ENCODE data around the gene RAB8A. TPM values are rescaled to one million over a fixed set of nuclear protein-coding genes. Genes with fewer than 3 reads are reported as not detected.

Gene RAB8A
- total RNA-seq, 4 donors from 2014 or later = 22.3 to 102 (median 67.9) TPM

DNA sequence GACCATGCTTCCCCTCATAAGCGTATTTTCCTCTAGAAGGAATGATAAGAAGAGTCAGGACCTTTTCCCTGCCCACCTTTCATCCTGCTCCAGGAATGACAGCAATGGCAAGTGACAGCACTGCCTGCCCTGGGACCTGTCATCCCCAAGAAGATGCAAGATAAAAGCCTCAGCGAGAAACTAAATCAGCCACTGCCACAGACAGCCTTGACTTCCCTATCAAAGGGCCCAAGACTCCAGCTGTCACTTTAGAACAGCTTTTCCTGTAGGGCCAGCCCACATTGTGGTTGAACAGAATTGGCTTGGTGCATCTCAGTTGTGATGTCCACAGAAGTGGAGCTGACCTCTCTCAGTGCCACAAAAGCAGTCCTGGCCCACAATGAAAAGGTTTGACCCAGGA, 1.1 kb downstream of the RAB8A start:
- Histone ChIP-seq H3K4me3 (peak overlapping the region in 3 of 4 donors; percentile 80 to 98 (median 94)), H3K27ac (peak overlapping the region; percentile 93 to 97 (median 96)), H3K36me3 (no peaks in the 10 kb centered on the region), H3K27me3 (no peaks in the 10 kb centered on the region), H3K4me1 (peaks cover 34 to 56% (median 42%) of the 10 kb centered on the region in 4 donors), H3K9me3 (no peaks in the 10 kb centered on the region)
- intact Hi-C loops (cut with DNase I; ENCODE audit: low total_unique reads) = no loop called here
- no peak for DNase-seq
- TF ChIP-seq, protein P1, sequence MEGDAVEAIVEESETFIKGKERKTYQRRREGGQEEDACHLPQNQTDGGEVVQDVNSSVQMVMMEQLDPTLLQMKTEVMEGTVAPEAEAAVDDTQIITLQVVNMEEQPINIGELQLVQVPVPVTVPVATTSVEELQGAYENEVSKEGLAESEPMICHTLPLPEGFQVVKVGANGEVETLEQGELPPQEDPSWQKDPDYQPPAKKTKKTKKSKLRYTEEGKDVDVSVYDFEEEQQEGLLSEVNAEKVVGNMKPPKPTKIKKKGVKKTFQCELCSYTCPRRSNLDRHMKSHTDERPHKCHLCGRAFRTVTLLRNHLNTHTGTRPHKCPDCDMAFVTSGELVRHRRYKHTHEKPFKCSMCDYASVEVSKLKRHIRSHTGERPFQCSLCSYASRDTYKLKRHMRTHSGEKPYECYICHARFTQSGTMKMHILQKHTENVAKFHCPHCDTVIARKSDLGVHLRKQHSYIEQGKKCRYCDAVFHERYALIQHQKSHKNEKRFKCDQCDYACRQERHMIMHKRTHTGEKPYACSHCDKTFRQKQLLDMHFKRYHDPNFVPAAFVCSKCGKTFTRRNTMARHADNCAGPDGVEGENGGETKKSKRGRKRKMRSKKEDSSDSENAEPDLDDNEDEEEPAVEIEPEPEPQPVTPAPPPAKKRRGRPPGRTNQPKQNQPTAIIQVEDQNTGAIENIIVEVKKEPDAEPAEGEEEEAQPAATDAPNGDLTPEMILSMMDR (IDR thresholded peaks at IDR 0.05) = no peak
- TF ChIP-seq POLR2A (IDR thresholded peaks at IDR 0.05) (no peak), EP300 (IDR thresholded peaks at IDR 0.05; ENCODE audit: low read depth) (no peak), POLR2AphosphoS5 (IDR thresholded peaks at IDR 0.05) (no peak)
- WGBS, 2 donors (ENCODE audit: low coverage in 1 of 2) = 20% methylated on average over 2 of the region's 2 CpGs; no CpG with 5 or more reads in 1 of the 2 donors
- in situ Hi-C loops (cut with MboI; ENCODE audit: low pct_ligation_motif_present in 1 of 4, low pct_unique_long_range_greater_than_20kb in 1 of 4, low sequenced_read_pairs in 3 of 4) = no loop called here

DNA sequence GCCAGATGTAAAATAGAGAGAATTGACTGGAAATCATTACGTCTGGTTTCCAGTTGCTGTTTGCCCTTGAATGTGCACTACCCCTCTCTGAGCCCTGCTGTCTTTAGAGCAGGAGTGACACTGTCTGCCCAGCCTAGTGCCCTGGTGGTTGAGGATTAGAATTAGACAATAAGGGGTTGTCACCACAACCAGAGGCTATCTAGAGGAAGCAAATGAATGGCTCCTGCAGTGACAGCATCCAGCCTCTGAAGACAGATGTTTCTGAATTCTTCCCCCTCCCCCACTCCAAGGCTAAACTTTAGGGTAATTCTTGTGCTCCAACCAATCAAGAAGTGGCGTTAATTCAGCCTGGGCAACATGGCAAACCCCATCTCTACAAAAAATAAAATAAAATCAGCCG, 2.0 kb downstream of the RAB8A start:
- WGBS, 2 donors (ENCODE audit: low coverage in 1 of 2) = 66 to 78% methylated on average over 2 to 3 of the region's 3 CpGs
- H3K36me3 ChIP-seq = peaks cover 0 to 8% (median 0%) of the 10 kb centered on the region in 4 donors
- no peaks in the 10 kb centered on the region for H3K9me3 ChIP-seq
- no peaks in the 10 kb centered on the region for H3K27me3 ChIP-seq
- no peak overlapping the region for H3K4me3 ChIP-seq
- TF ChIP-seq, protein P1 (IDR thresholded peaks at IDR 0.05) = no peak
- TF ChIP-seq POLR2A (IDR thresholded peaks at IDR 0.05) (no peak), EP300 (IDR thresholded peaks at IDR 0.05; ENCODE audit: low read depth) (no peak), POLR2AphosphoS5 (IDR thresholded peaks at IDR 0.05) (no peak)
- in situ Hi-C loops (cut with MboI; ENCODE audit: low pct_ligation_motif_present in 1 of 4, low pct_unique_long_range_greater_than_20kb in 1 of 4, low sequenced_read_pairs in 3 of 4) (no loop called here), intact Hi-C loops (cut with DNase I; ENCODE audit: low total_unique reads) (no loop called here)
- H3K4me1 ChIP-seq = peaks cover 38 to 65% (median 42%) of the 10 kb centered on the region in 4 donors
- H3K27ac ChIP-seq = peak overlapping the region in 3 of 4 donors; percentile 40 to 54 (median 52)
- DNase-seq = no peak

DNA sequence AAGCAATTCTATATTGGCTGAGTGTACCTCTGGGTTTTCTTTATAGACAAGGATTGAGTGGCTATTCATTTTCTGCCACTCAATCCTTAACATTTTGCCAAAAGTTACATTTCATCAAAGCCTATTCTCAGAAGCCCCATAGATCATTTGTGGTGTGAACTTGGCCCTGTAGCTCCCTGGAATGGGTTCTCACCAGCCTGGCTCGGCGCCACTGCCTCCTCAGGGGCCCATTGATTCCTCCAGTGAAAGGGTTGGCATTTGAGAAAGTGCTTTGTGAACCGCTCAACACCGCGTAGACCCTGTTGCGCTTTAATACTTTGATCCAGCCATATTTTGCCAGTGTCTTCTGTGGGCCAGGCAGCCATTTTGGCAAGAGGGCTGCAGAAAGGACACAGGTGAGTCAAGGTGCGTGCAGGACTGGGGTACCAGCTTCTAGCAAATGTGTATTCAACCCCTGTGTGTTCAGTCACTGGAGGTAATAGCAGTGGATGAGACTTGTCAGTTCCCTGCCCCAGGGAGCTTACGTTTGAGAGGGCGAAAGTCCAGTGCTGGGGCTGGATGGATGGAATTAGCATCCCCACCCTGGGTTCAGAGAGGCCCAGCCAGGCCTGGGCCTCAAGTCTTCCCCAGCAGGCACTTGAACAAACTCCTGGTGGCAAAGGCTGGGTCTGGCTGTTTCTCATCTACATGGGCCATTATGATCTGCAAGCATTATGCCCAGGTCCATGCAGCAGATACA, 3.8 kb downstream of the RAB8A start:
- Histone ChIP-seq H3K9me3 (no peaks in the 10 kb centered on the region), H3K4me3 (no peak overlapping the region), H3K4me1 (peaks cover 38 to 79% (median 46%) of the 10 kb centered on the region in 4 donors), H3K27ac (peak overlapping the region; percentile 42 to 54 (median 50)), H3K27me3 (no peaks in the 10 kb centered on the region), H3K36me3 (peaks cover 0 to 12% (median 0%) of the 10 kb centered on the region in 4 donors)
- 89 to 100% methylated on average over 1 to 9 of the region's 9 CpGs for WGBS, 2 donors (ENCODE audit: low coverage in 1 of 2)
- DNase-seq = peak; percentile 51
- TF ChIP-seq EP300 (IDR thresholded peaks at IDR 0.05; ENCODE audit: low read depth) (no peak), POLR2AphosphoS5 (IDR thresholded peaks at IDR 0.05) (peak in 1 of 3 donors; percentile 25)
- intact Hi-C loops (cut with DNase I; ENCODE audit: low total_unique reads) = loop anchor here (5.0 kb wide), 1 partner anchor 73 kb away; no protein-coding TSS in a partner anchor
- in situ Hi-C loops (cut with MboI; ENCODE audit: low pct_ligation_motif_present in 1 of 4, low pct_unique_long_range_greater_than_20kb in 1 of 4, low sequenced_read_pairs in 3 of 4) = no loop called here

DNA sequence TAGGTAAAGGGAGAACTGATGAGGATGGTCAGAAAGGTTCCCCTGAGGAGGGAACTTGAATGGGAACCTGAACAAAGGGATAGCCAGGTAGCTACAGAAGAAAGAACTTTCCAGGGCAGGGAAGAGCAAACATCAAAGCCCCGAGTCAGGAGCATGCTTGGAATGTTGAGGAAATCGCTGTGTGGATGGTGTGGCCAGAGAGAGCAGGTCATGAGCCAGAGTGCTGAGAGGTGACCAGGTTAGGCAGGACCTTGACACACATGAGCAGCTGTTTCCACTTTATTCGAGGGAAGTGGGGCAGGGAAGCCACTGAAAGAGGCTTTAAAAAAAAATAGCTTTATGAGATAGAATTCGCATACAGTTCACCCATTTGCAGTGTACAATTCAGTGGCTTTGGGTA, 4.4 kb downstream of the RAB8A start:
- DNase-seq = no peak
- Histone ChIP-seq H3K36me3 (peaks cover 0 to 12% (median 0%) of the 10 kb centered on the region in 4 donors), H3K27ac (peak overlapping the region in 2 of 4 donors; percentile 15 to 85), H3K4me1 (peaks cover 35 to 74% (median 43%) of the 10 kb centered on the region in 4 donors), H3K4me3 (no peak overlapping the region), H3K9me3 (no peaks in the 10 kb centered on the region), H3K27me3 (no peaks in the 10 kb centered on the region)
- in situ Hi-C loops (cut with MboI; ENCODE audit: low pct_ligation_motif_present in 1 of 4, low pct_unique_long_range_greater_than_20kb in 1 of 4, low sequenced_read_pairs in 3 of 4) = no loop called here
- intact Hi-C loops (cut with DNase I; ENCODE audit: low total_unique reads) = loop anchor here (5.0 kb wide), 1 partner anchor 74 kb away; no protein-coding TSS in a partner anchor
- no peak for TF ChIP-seq POLR2A (IDR thresholded peaks at IDR 0.05)
- TF ChIP-seq, protein P1 (IDR thresholded peaks at IDR 0.05) = no peak
- no peak for TF ChIP-seq POLR2AphosphoS5 (IDR thresholded peaks at IDR 0.05)
- 56 to 63% methylated on average over 3 to 4 of the region's 4 CpGs for WGBS, 2 donors (ENCODE audit: low coverage in 1 of 2)
